Stimulated activated CD4-positive, alpha-beta T cell treated with anti-CD3 and anti-CD28 coated beads, Interleukin-12 subunit alpha, Interleukin-12 subunit beta, amount 100 ng/mL, for 48 hours (primary cell): Measurements from ENCODE around the gene USP11.

Experiments
- DNase-seq, 3 donors: peaks; one replicate each; pipeline ENCODE4 v3.0.0-alpha.2; 2020; ENCODE audit warnings: low read depth in 2 of 3, low spot score in 1 of 3

USP11 gene

DNA sequence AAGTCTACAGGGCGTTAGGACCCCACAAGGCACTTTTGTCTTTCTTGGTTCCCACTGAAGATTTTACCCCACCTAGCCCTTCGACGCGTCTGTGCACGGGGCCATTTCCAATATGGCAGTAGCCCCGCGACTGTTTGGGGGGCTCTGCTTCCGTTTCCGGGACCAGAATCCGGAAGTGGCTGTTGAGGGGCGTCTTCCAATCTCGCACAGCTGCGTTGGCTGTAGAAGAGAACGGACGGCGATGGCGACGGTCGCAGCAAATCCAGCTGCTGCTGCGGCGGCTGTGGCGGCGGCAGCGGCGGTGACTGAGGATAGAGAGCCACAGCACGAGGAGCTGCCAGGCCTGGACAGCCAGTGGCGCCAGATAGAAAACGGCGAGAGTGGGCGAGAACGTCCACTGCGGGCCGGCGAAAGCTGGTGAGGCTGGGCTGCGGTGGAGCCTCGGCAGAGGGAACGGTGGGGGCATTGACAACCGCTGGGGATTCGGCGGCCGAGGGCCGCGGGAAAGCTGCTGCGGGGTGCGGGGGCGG, at the start of gene USP11:
Gene USP11 (plus strand): TSS at position 207 of the 530 bp plus-strand sequence. CDS start 35 bp downstream, at position 242.
- no peak for DNase-seq

DNA sequence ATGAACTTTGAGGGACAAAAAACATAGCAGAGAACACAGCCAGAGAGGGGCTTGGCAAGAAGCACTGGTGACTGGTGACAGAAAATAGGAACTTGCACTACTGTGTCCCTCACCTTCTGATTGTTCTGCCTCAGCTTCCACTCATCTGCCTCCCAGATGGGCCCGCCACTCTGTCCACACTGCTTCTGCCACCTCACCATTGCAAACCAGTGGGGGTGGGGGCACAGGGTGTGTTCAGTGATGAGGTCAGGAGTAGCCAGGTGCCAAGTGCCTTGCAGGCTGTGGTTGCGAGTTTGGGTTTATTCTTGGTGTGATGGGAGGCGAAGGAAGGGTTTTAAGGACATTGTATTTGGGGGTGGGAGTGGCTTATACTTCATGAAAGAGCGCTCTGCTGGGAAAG, 48.3 kb upstream of the USP11 start:
- DNase-seq: no peak

DNA sequence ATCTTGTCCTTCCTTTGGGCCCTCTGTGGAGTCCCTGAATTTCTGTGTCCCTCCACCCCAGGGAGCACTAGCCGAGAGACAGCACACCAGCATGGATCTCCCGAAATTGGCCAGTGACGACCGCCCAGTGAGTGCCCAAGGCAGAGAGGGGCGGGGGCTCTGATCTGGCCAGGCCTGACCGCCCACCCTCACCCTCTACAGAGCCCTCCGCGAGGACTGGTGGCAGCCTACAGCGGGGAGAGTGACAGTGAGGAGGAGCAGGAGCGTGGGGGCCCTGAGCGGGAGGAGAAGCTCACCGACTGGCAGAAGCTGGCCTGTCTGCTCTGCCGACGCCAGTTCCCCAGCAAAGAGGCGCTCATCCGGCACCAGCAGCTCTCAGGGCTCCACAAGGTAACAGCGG, 47.6 kb upstream of the USP11 start:
- no peak for DNase-seq

DNA sequence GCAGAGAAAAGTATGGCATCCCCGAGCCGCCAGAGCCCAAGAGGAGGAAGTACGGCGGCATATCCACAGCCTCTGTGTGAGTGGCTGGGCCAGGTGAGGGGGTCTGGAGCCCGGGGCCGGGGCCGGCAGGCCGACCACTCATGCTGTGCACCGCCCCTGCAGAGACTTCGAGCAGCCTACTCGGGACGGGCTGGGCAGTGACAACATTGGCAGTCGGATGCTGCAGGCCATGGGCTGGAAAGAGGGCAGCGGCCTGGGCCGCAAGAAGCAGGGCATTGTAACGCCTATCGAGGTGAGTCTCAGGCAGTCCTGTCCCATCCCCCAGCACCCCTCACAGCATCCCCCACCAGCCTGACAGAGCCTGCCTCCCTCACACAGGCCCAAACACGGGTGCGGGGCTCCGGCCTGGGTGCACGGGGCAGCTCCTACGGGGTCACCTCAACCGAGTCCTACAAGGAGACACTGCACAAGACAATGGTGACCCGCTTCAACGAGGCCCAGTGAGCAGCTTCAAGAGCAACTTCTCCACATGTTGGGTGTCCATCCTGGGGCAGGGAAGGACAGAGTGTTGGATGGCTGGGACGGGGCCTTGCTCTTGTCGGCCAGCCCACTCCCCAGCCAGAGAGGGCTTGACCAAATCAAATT, 46.6 kb upstream of the USP11 start:
- no peak for DNase-seq

DNA sequence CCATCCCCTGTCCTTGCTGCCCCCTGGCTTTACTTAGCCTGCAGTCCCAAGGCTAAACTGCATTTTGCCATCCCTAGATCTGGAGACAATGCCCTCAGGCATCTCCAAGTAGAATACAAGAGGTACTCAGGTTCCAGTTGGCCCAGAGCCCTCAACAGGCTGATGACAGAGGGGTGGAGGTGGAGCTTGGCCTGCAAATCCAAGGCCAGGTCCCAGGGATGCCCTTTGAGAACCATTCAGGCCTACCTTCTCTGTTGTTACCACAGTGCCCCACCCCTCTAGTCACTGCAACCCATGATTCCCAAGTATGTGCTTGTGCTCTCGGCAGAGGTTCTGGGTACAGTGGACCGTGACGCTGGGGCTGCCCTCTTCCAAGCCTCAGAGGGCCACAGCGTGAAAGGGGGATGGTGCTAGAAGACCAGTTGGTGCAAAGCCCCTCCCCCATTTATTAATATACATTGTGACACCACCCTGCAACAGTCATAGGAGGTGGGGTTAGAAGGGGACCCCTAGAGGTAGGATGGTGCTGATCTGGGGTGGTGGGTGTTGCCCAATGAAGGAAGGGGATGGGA, 45.6 kb upstream of the USP11 start:
- no peak for DNase-seq

DNA sequence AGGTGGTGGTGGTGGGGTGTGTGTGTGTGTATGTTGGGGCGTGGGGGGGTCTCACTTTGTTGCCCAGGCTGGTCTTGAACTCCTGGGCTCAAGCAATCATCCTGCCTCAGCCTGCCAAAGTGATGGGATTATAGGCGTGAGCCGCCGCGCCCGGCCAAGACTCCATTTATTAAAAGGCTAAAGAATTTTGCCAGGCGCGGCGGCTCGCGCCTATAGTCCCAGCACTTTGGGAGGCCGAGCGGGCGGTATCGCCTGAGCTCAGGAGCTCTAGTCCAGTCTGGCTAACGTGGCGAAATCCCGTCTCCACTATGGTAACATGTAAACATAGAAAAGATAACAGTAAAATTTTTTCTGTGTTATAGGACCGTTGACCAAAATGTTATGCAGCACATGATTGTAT, 42.9 kb upstream of the USP11 start:
- no peak for DNase-seq

DNA sequence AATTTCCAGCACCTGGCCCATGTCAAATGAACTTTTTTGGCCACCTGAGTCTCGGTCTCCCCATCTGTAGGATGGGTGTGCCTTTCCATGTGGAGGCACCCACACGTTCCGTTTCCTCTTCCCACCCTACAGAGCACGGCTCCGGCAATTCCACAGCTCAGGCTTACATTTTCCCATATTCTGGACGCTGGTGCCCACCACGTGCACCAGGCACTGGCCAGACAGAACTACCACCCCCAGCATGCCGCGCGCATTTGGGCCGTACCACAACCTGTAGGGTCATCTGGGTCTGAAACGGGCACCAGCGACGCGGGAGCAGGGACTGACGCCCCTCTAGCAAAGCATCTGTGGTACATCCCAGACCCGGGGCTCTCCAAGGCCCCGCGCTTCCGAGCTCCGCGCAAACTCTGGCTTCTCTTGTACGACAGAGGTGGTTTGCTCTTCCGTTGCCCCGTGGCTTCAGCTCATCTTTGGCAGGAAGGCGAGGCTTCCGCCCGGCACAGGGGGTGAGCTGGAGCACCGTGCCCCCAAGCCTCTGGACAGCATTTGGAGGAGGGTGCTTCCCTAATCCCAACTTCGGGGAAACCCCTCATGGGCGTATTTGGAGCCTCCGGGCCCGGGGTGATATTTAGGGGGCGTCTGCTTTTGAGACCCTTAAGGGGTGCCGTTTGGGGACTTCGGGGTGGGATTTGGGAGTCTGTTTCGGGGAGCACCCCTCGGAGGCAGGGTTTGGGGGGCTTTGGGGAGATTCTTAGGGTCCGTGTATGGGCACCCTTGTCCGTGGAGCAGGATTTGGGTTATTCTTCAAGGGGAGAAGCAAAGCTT, 42.2 kb upstream of the USP11 start:
- peak; percentile 67 to 79 (median 76) for DNase-seq

DNA sequence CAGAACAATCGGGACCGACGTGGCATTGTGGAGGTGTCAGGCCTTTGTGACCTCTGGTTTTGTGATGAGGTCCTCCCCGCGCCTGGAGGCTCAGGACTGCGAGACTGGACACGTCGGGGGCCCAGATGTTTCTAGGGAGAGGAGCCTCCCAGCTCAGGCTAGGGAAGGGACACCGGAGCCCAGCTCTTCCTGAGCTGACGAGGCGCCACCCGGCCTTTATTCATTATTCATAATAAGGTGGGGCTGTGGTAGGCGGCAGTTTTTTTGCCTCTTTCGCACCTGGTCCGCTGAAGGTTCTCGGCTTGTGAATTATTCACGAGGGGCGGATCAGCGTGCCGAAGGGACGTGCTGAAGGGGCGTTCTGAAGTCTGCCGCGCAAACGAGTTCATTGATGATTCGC, 41.5 kb upstream of the USP11 start:
- DNase-seq: peak in 2 of 3 donors; percentile 25 to 29

DNA sequence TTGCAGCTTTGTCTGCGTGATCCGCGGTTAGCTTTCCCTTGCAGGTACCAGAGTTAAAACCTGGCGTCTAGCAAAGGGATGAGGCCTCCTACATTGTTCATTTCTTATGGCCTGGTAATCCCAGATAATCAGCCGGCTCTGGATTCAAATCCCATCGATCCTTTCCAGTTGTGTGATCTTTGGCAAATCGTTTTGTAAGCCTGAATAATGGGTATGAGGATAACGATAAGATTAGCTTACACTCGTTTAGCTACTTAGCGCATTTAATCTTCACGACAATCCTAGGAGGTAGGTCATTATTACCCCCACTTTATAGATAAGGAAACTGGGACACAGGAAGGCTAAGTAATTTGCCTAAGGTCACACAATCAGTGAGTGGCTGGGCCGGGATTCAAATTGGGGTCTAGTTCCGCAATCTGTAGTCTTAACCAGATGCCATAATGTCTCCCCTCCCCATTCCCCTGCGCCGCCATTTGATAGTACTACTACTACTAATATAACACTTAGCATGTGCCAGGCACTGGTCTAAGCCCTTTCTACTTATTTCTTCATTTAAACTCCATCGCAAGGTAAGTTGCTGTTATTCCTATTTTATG, 40.9 kb upstream of the USP11 start:
- no peak for DNase-seq

DNA sequence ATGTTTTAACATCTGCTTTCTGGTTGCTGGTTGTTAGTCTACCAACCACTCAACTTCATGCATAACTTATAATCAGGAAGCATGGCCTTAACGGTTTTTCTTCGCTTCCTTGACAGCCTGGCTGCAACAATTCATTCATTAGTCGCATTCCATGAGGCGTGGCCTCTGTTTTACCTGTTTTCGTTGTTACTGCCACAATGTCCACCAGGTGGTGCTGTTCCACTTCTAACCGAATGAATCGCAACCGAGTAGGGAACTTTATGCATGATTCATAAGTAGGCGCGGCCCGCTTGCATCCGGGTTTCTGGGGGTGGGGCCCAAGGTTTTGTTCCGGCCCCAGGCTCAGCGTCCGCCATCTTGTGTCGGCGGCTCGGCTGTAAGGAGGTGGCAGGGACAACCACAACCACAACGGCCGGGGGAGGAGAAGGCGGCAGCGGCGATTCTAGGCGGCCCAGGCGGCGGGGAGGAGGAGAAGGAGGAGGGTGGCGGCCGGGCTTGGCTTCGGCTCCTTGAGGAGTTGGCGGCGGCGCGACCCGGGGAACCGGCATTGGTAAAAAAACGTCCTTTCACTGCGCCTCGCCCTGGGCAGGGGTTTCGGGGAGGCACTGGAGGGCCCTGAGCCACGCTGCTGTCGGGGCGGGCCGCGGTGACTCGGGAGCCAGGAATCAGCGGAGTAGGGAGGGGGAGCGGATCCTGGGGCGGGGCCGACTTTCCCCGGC, 39.2 kb upstream of the USP11 start, which contains the start of gene UBA1:
Gene UBA1 (plus strand): TSS at position 355 of the 719 bp plus-strand sequence. CDS start 4,974 bp downstream, outside the sequence.
- DNase-seq: peak; percentile 84 to 99 (median 86)

DNA sequence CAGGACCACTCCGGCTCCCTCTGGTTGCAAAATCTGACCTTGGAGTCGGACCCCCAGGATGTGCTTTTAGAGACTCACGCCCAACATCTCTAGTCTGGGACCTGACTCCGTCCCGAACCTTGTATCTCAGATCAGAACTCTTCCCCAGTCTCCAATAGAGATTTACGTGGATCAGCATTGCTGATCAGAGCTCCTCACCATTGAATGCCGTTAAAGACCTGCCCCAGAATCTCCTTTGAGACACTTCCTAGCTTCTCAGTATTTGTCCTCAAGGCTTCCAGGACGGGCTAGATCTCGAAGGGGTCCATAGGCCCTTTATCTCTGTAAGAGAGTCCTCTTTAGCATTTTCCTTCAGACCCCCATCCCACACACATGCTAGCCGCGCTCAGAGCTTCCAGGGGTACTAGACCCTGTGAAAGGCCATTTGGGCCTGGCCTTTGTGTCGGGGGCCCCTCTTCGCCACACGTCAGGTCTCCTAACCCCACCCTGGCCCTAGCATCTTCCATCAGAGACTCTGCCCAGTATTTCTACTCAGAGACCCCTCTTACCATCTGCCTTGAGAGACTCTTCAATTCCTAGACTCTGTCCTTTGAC, 38.5 kb upstream of the USP11 start:
- DNase-seq: no peak

DNA sequence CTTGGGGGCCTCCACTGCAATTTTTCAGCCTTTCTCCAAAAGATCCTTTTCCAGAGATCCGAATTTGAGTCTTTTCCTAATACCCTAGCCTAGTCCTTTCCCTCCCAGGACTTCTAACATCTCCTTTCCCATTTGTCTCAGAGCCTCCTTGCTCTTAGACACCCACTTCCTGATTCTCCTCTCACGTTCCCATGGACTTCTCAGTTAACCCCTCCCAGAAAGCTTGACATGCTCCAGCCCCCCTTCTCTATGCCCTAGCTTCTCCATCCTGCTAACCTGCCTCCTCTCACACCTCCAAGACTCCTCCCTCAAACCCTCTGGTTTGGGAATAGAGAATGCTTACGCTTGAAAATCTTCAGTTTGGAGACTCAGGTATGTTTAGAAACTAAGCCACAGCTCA, 36.7 kb upstream of the USP11 start:
- DNase-seq: no peak

DNA sequence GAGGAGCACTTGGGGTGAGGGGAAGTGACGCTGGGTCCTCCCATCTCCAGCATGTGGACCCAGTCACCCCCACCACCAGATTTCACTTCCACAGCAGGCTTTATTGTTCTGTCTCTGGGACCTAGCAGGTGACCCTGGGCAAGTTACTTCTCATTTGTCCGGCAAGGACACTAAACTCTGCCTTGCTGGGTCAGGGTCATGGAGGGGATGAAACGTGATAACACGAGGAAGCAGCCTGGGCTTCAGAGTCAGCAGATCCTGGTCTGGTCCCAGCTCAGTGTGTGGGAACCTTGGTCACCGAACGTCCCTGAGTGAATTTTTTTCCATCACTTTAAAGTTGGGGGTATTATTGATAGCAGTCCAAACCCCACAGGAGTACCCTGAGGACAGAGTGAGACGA, 35.3 kb upstream of the USP11 start:
- no peak for DNase-seq

DNA sequence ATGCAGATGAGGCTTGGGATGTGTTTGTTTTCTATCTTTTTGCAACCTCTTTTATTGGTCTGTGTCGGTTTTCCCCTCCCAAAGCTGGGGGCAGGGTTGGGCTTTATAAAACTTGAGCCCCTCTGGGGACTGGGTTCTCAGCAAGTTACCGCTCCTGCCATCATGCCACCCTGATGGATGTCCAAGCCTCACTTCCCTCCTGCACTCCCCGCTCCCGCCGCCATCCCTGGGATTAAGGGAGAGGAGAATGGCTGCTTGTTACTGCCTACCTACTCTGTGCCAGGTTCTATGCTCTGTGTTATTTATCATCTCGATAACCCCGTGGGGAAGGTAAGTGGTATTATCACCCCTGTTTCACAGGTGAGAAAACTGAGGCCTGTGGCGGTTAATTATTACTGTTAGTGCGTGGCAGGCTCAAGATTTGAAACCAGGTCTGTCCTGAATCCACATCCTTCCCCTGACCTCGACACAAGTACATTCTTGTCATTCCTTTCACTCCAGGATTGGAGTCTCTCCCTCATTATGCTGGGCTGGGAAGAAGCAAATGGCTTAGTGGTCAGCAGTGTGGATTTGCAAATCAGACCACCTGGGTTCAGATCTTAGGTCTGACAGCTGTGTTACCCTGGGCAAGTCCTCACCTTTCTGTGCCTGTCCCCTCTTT, 34.7 kb upstream of the USP11 start:
- no peak for DNase-seq

DNA sequence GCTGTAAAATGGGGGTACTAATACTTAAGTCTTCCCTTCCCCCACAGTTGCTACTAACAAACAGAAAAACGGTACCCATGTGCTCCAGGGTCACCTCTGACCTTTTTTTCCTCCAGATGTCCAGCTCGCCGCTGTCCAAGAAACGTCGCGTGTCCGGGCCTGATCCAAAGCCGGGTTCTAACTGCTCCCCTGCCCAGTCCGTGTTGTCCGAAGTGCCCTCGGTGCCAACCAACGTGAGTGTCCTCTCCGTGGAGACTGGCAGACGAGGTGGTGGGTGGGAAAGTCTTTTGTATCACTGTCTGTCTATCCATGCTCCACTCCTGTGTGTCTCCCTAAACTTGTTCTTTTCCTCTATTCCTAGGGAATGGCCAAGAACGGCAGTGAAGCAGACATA, 34.1 kb upstream of the USP11 start:
- DNase-seq: no peak

DNA sequence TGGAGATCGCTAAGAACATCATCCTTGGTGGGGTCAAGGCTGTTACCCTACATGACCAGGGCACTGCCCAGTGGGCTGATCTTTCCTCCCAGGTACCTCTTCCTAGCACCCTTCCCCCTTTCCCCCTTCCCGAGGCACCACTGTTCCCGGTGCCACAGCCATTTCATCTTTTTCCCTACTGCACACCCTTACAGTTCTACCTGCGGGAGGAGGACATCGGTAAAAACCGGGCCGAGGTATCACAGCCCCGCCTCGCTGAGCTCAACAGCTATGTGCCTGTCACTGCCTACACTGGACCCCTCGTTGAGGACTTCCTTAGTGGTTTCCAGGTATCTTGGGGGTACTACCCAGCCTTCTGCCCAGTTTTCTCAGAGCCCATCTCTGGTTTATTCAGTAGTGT, 33.5 kb upstream of the USP11 start:
- DNase-seq: no peak

DNA sequence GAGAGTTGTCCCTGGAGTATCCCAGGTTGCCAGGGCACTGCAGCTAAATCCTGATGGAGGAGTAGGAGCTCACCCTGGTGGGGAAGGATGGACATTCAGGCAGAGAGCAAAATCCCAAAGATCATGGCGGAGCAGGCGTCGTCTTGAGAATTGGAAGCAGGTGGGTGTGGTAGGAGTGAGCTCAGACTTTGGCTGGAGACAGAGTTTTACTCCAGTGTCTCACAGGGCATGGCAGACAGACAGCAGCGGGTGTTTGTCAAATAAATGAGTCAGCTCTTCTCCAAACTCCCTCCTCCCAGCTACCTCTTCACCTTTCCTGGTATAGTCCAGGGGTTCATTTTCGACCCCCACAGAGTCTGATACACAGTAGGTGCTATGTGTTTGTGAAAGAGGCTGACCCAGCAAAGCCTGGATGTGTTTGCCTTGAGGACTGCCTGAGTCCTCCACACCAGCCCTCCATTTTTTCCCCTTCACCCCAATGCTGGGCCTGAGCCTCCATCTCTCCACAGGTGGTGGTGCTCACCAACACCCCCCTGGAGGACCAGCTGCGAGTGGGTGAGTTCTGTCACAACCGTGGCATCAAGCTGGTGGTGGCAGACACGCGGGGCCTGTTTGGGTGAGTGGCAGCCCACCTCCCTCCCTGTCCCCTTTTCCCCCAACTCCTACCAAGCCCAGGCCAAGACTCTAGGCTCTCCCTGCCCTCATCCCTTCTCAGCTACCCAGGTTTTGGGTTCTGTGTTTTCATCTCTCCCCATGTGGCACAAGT, 32.2 kb upstream of the USP11 start:
- DNase-seq: no peak

DNA sequence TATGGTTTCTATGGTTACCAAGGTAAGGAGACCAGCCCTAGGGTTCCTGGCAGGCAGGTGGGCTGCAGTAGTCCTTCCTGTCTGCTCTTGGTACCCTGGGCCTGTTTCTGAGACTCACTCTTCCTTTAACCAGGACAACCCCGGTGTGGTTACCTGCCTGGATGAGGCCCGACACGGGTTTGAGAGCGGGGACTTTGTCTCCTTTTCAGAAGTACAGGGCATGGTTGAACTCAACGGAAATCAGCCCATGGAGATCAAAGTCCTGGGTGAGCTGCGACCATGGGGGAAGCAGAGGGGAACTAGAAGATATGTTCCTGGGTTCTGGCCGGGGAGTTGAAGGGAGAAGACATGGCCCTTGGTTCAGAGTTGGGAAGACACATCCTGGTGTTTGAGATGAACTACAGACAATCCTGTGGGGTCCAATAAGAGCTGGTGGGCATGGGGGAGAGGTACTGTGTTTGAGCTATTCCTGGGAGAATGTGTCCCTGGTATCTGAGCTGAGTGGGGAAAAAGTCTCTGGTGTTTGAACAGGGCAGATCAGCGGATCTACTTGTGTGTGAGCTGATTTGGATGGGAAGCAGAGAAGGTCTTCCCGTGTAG, 31.4 kb upstream of the USP11 start:
- DNase-seq: no peak

DNA sequence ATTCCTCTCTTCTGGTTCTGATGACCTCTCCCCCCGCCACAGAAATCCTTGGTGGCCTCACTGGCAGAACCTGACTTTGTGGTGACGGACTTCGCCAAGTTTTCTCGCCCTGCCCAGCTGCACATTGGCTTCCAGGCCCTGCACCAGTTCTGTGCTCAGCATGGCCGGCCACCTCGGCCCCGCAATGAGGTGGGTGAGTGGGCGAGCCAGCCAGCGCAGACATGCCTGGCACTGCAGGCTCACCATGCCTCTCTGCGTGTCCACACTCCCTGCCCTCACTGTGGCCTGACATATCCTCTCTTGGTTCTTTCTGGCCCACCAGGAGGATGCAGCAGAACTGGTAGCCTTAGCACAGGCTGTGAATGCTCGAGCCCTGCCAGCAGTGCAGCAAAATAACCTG, 30.5 kb upstream of the USP11 start:
- DNase-seq: no peak
